Nephron progenitor cell (in vitro differentiated cells): ENCODE results near the gene ORC6.

Experiments used
- DNase-seq: peaks from one replicate; pipeline ENCODE4 v3.0.0; 2021
- H3K27ac Mint-ChIP-seq: 2 replicates; pipeline ENCODE4 v1.8.0; 2021; ENCODE audit warnings: mild to moderate bottlenecking, moderate library complexity, mixed read lengths
- H3K27me3 Mint-ChIP-seq: 2 replicates; pipeline ENCODE4 v1.8.0; 2021; ENCODE audit warnings: mild to moderate bottlenecking, low read depth, mixed read lengths; ENCODE audit not compliant: poor library complexity
- H3K36me3 Mint-ChIP-seq: 2 replicates; pipeline ENCODE4 v1.8.0; 2021; ENCODE audit warnings: low read depth, mixed read lengths
- H3K4me1 Mint-ChIP-seq: 2 replicates; pipeline ENCODE4 v1.8.0; 2021; ENCODE audit warnings: mixed read lengths
- H3K4me3 Mint-ChIP-seq: 2 replicates; pipeline ENCODE4 v1.8.0; 2021; ENCODE audit warnings: mild to moderate bottlenecking, moderate library complexity, mixed read lengths
- H3K9me3 Mint-ChIP-seq: 2 replicates; pipeline ENCODE4 v1.8.0; 2021; ENCODE audit warnings: mild to moderate bottlenecking, moderate library complexity, mixed read lengths
- CTCF ChIP-seq: fragments of 200-600 bp; sonication (generic); IDR thresholded peaks from 2 replicates; pipeline ENCODE4 v1.5.0; 2021; ENCODE audit warnings: antibody characterized with exemption

The ORC6 gene

GRCh38 chr16:46737621-46738214 lies 48.3 kb downstream of the ORC6 start:
- Mint-ChIP-seq H3K27me3 (peaks cover 85% of the 10 kb centered on the region), H3K4me1 (peaks cover 6% of the 10 kb centered on the region), H3K36me3 (no peaks in the 10 kb centered on the region), H3K27ac (no peak overlapping the region), H3K4me3 (no peak overlapping the region), H3K9me3 (no peaks in the 10 kb centered on the region)
- no peak for DNase-seq
- TF ChIP-seq CTCF = no peak

DNA sequence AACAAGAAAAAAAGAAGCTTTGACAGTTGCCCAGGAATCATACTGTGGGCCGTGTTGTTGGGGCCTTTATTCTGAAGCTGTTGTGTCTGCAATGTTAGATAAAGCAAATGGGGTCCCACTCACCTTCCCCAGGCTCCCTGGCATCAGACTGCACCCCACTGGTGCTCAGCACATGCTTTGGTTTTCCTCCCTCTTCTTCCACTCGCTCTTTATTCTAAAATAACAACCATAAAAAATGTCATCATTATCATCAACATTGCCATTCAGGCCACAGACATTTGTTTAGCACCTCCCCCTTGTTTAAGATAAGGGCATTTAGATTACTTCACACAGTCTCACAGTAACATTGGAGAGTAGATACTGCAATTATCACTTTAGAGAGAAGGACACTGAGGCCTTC lies 50.5 kb downstream of the ORC6 start:
- H3K27ac Mint-ChIP-seq = no peak overlapping the region
- H3K9me3 Mint-ChIP-seq = no peaks in the 10 kb centered on the region

DNA sequence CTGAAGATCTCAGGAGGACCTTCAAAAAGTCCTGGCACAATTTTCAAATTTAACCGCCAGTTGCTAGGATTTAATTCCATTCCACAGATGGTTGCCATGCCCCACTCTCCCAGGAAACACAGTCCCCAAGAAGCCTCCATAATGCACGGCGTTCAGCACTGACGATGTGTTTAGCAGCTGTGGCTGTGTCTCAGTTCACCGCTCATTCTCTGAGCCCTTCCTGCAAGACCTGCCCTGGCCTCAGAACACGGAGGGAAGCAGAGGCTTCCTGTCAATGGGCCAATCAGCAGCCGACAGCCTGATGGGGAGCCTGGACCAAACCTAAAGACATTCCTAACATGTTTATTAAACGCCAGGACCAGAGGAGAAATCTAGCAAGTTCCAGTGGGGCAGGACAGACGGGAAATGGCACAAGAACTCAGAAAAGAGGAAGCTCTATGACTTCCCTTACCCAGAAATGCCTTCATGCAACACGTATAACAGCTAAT lies 53.8 kb downstream of the ORC6 start:
- peaks cover 23% of the 10 kb centered on the region for H3K4me1 Mint-ChIP-seq
- no peak for DNase-seq
- H3K27ac Mint-ChIP-seq = peak overlapping the region; percentile 66
- H3K9me3 Mint-ChIP-seq = no peaks in the 10 kb centered on the region
- peaks cover 58% of the 10 kb centered on the region for H3K27me3 Mint-ChIP-seq
- H3K36me3 Mint-ChIP-seq = no peaks in the 10 kb centered on the region
- TF ChIP-seq CTCF = no peak
- peak overlapping the region; percentile 40 for H3K4me3 Mint-ChIP-seq

More for the DNA sequence above, 50.5 kb downstream of the ORC6 start:
- no peaks in the 10 kb centered on the region for H3K36me3 Mint-ChIP-seq
- no peak overlapping the region for H3K4me3 Mint-ChIP-seq
- TF ChIP-seq CTCF = no peak
- peaks cover 71% of the 10 kb centered on the region for H3K27me3 Mint-ChIP-seq
- no peak for DNase-seq
- H3K4me1 Mint-ChIP-seq = peaks cover 15% of the 10 kb centered on the region

- no peaks in the 10 kb centered on the region for H3K9me3 Mint-ChIP-seq
- no peak overlapping the region for H3K4me3 Mint-ChIP-seq
- H3K4me1 Mint-ChIP-seq = peaks cover 29% of the 10 kb centered on the region
- no peaks in the 10 kb centered on the region for H3K36me3 Mint-ChIP-seq
- H3K27me3 Mint-ChIP-seq = peaks cover 46% of the 10 kb centered on the region
- no peak overlapping the region for H3K27ac Mint-ChIP-seq
- no peak for TF ChIP-seq CTCF
- no peak for DNase-seq
Observed at GRCh38 chr16:46745617-46746016, 56.2 kb downstream of the ORC6 start.

GRCh38 chr16:46746821-46747776 lies 57.6 kb downstream of the ORC6 start:
- Mint-ChIP-seq H3K4me1 (peaks cover 29% of the 10 kb centered on the region), H3K9me3 (no peaks in the 10 kb centered on the region), H3K27ac (no peak overlapping the region), H3K36me3 (no peaks in the 10 kb centered on the region), H3K4me3 (no peak overlapping the region), H3K27me3 (peaks cover 36% of the 10 kb centered on the region)
- DNase-seq = no peak
- no peak for TF ChIP-seq CTCF
